Mesodermal cell (in vitro differentiated cells): Measurements from ENCODE around the gene ITPRIP.

Experiments
- H3K27ac ChIP-seq: 2 replicates; pipeline ENCODE4 v1.7.0; 2013; ENCODE audit warnings: mild to moderate bottlenecking, low read depth, low read length, moderate library complexity; ENCODE audit not compliant: severe bottlenecking
- H3K36me3 ChIP-seq: 2 replicates; pipeline ENCODE4 v1.7.1; 2013; ENCODE audit warnings: mild to moderate bottlenecking, low read length, moderate library complexity; ENCODE audit not compliant: control insufficient read depth, insufficient read depth
- H3K4me1 ChIP-seq: one replicate; pipeline ENCODE4 v1.7.1; 2013; ENCODE audit warnings: mild to moderate bottlenecking, low read length; ENCODE audit not compliant: insufficient read depth, control insufficient read depth, poor library complexity, severe bottlenecking
- H3K4me3 ChIP-seq: 2 replicates; pipeline ENCODE4 v1.7.0; 2013; ENCODE audit warnings: low read length, control low read depth, mild to moderate bottlenecking; ENCODE audit not compliant: insufficient read depth, poor library complexity, severe bottlenecking; ENCODE audit errors: extremely low read depth
- H3K9me3 ChIP-seq: 2 replicates; pipeline ENCODE4 v1.7.1; 2013; ENCODE audit warnings: mild to moderate bottlenecking, low read length, moderate library complexity; ENCODE audit not compliant: control insufficient read depth
- WGBS, 2 experiments: methylation state at CpG; one replicate each; pipeline ENCODE4 v1.1.5; 2013; ENCODE audit warnings: missing lambda C conversion rate in 2 of 2; ENCODE audit not compliant: insufficient coverage in 2 of 2; 5-methylcytosine and 5-hydroxymethylcytosine counted together

The ITPRIP gene

DNA sequence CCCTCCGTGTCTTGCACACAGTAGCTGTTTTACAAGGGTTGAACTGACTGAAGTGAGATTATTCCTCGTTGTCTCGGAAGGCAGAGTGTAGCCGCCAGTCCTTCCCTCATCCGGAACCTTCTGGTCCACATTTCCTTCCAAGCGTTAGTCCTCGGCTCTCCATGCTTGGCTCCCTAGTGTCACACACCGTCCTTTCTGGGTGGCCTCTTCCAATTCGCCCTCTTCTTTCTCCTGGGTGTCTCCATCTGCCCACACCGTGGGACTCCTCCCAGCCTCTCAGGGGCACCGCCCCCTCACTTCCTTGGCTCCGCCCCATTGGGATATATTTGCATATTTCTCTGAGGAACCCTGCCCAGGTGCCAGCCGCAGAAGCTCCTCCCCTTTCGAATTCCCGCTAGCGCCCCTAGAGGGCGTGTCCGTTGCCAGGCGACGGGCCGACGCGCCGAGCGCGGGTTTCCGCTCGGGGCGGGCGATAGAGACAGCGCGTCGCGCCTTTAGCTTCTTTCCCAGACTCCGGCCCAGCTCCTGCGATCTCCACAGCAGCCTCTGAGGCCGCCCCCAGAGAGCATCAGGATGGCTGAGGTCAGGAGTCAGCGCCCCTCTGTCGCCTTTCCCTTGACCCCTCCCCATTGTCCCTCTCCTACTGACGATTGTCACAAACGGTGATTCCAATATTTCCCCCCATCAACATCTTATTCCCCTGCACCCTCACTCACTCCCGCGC lies 15.2 kb upstream of the ITPRIP start, which contains the start of gene CFAP58:
TSS of gene CFAP58 (plus strand) at position 509 of the 724 bp plus-strand sequence. CDS start at position 574, 65 bp downstream.
- H3K4me1 ChIP-seq: no peaks in the 10 kb centered on the region
- H3K36me3 ChIP-seq: no peaks in the 10 kb centered on the region
- H3K27ac ChIP-seq: no peak within 1 kb of the TSS
- no peak within 1 kb of the TSS for H3K4me3 ChIP-seq
- 26 to 31% methylated on average over 38 to 40 of the region's 43 CpGs for WGBS, 2 experiments
- no peaks in the 10 kb centered on the region for H3K9me3 ChIP-seq

DNA sequence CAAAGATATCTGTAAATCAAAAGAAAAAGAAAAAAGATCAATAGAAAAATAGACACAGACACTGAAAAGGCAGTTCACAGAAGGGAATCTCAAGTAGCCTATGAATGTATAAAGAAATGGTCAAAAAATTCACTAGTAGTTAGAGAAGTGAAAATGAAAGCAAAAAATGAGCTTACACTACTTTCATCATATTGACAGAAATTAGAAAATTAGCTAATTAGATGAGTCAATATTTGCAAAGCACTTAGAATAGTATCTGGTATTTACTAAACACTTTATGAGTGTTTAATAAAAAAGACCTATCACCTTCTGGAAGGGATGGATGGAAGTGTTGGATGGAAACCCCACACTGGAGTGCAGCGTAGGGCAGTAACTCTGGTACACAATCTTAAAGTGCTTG lies 13.7 kb upstream of the ITPRIP start:
- Histone ChIP-seq H3K36me3 (no peaks in the 10 kb centered on the region), H3K4me3 (no peak overlapping the region), H3K4me1 (no peaks in the 10 kb centered on the region), H3K27ac (no peak overlapping the region), H3K9me3 (no peaks in the 10 kb centered on the region)
- 86 to 100% methylated on average over 1 of the region's 1 CpG for WGBS, 2 experiments

DNA sequence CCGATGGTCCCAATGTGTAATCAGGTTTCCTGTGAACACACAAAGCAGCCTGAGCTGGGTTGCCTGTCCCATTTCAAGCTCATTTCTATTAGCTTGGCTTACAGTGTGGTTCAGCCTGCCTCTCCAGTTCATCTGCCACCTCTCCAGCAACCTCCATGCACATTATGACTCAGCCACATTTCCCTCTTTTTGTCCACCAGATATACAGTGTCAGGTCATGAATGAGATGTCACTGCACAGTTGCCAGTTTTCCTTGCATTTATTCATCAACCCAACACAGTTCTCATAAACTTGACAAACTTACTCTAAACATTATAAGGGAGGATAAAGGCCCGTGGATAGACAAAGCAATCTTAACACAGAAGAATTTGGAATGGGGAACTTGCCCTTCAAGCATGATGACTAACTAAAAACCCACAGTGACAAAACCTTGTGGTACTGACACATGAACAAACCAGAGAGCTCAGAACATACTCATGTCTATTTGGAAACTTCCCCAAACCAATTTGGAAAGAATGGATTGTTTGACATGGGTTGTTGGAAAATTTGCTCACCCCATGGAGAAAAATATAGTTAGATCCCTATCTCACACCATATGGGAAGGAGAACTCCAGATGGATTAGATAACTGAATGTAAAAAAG lies 12.9 kb upstream of the ITPRIP start:
- Histone ChIP-seq H3K36me3 (no peaks in the 10 kb centered on the region), H3K27ac (no peak overlapping the region), H3K9me3 (no peaks in the 10 kb centered on the region), H3K4me1 (no peaks in the 10 kb centered on the region), H3K4me3 (no peak overlapping the region)
- WGBS, 2 experiments: 83 to 87% methylated on average over 1 to 2 of the region's 2 CpGs

DNA sequence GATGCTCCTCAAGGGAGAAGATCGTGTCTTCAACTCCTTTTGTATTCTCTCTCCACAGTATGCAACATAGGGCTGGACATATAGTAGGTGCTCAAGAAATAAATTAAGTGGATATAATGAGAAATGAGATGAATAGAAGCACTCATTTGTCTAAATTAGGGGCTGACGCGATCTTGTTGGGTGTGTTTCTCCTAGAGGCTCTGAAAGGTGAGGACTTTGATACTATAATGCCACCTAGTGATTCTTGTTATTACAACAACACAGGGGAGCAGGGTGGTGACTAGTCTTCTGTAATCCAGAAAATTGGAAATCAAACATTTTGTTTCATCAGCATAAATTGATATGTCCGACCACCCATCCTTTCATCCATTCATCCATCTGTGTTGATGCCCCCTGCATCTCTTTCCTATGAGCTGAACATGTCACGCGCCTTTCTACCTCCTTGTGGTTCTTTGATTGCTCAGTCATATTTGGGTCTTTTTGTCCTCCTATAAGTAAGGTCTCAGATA lies 11.9 kb upstream of the ITPRIP start:
- H3K9me3 ChIP-seq: no peaks in the 10 kb centered on the region
- H3K4me1 ChIP-seq: no peaks in the 10 kb centered on the region
- H3K27ac ChIP-seq: no peak overlapping the region
- WGBS, 2 experiments: 22 to 58% methylated on average over 2 to 3 of the region's 6 CpGs
- no peaks in the 10 kb centered on the region for H3K36me3 ChIP-seq
- H3K4me3 ChIP-seq: no peak overlapping the region

DNA sequence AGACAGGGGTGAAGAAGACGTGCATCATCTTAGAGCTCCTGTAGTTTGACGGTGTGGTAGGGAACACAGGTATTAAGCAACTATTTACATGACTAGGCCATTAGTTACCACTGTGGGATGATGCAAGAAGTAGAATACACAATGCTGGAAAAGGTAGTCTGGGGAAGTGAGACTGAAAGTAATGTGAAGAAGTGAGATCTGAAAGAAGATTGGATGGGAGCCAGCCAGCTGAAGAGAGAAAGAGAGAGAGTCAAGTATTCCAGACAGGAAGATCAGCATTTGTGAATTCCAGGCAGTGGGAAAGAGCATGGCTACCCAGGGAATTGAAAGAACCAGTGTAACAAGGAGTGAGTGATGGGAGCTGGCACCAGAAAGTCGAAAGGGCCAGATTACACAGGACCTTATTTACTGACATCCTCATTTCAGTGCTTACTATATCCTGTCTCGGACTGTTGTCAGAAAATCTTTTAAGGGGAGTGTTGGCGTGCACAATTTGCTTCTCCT lies 11.4 kb upstream of the ITPRIP start:
- Histone ChIP-seq H3K4me1 (no peaks in the 10 kb centered on the region), H3K27ac (no peak overlapping the region), H3K4me3 (no peak overlapping the region), H3K36me3 (no peaks in the 10 kb centered on the region), H3K9me3 (no peaks in the 10 kb centered on the region)
- 70 to 72% methylated on average over 2 to 4 of the region's 5 CpGs for WGBS, 2 experiments

DNA sequence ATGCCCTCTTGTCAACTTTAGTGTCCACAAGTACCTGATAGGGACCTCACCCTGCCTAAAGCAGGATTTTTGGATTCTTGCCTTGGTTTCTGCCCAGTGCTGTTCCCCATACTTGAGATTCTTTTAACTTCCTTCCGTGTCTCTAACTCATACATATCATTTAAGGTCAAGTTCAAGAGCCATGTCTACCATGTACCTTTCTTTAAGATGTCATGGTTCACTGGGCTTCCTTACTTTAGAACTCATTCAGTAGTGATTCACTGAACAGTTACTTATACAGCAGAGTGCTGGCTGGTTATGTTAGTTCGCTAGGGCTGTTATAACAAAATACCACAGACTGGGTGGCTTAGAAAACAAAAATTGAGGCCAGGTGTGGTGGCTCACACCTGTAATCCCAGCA lies 10.3 kb upstream of the ITPRIP start:
- WGBS, 2 experiments: 90 to 93% methylated on average over 2 of the region's 2 CpGs
- Histone ChIP-seq H3K36me3 (no peaks in the 10 kb centered on the region), H3K4me1 (no peaks in the 10 kb centered on the region), H3K4me3 (no peak overlapping the region), H3K27ac (no peak overlapping the region), H3K9me3 (no peaks in the 10 kb centered on the region)

DNA sequence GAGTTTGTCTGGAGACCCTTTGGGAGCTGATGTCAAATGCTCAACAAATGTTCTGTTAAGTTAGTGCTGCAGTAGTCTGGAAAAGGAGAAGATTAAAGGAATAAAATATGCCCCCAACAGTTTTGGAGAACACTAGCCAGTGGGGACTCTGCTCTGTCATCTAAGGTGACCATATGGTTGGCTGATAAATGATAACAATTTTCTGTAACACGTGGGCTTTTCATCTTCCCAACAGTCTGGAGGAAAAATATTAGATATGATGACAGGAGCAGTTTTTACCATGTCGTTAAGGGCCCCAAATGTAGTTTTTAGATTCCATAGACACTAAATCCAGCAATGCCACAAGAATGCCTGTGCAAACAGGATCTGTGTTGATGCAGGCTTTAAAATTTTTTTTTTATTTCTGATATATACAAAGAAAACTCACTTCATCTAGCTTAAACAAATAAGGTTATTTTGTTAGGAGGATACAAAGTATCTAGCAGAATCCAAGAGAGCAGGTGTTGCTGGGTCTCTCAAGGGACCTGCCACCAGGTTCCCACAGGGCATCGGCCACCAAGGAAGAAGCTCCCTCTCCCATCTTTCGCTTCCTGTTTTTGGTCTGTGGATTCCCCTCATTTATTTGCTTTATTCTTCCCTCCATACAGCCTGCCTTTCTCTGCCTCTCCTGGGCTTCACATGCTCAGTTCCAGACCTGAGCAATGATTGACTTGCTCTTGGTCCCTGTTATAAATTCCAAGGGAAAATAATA lies 9.2 kb upstream of the ITPRIP start:
- no peaks in the 10 kb centered on the region for H3K9me3 ChIP-seq
- WGBS, 2 experiments: 76 to 92% methylated on average over 2 of the region's 4 CpGs
- no peaks in the 10 kb centered on the region for H3K36me3 ChIP-seq
- H3K27ac ChIP-seq: no peak overlapping the region
- H3K4me1 ChIP-seq: no peaks in the 10 kb centered on the region
- H3K4me3 ChIP-seq: no peak overlapping the region

DNA sequence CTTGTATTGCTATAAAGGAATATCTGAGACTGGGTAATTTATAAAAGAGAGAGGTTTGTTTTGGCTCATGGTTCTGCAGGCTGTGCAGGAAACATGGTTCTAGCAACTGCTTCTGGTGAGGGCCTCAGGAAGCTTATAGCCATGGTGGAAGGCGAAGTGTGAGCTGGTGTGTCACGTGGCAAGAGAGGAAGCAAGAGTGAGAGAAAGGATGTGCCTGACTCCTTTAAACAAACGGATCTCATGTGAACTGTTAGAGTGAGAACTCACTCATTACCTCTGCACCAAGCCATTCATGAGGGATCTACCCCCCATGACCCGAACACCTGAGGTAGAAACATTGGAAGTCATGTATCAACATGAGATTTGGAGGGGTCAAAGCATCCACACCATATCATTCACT lies 7.7 kb upstream of the ITPRIP start:
- Histone ChIP-seq H3K4me3 (no peak overlapping the region), H3K27ac (no peak overlapping the region), H3K9me3 (no peaks in the 10 kb centered on the region), H3K4me1 (no peaks in the 10 kb centered on the region), H3K36me3 (no peaks in the 10 kb centered on the region)
- WGBS, 2 experiments: 93 to 100% methylated on average over 1 to 3 of the region's 4 CpGs

DNA sequence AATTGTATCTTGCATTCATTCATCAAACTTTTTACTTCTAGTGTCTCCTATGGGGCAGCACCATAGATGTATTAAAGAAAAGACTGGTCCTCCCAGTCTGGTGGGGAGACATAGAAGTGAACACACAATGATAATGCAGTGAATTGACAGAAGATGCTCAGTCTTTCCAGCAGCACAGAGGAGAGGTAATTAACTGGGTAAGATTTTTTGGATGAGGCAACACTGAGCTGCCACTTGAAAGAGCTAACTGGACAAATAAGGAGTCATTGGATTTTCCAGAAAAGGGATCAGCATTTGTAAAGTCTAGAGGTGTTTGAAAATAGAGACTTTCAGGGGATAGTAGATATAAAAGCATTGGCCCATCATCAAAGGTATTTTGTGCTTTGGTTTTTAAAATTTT lies 7.2 kb upstream of the ITPRIP start:
- H3K4me1 ChIP-seq: no peaks in the 10 kb centered on the region
- H3K36me3 ChIP-seq: no peaks in the 10 kb centered on the region
- H3K4me3 ChIP-seq: no peak overlapping the region

DNA sequence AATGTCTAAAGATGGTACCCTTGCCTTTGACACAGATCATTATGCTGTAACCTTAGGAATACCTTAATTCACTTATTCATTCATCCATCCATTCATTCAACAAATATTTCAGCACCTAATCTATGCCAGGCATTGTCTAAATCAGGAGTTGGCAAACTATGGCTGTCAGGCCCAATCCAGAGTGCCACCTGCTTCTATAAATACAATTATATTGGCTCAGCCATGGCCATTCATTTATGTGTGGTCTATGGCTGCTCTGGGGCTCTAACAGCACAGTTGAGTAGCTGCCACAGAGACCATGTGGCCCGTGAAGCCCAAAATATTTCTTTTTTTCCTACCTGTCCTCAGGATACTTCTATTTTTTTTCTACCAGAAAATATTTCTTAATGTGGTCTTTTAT lies 6.0 kb upstream of the ITPRIP start:
- WGBS, 2 experiments: no CpG with 5 or more reads among the region's 1 CpG
- H3K4me3 ChIP-seq: no peak overlapping the region

More for the DNA sequence above, 7.2 kb upstream of the ITPRIP start:
- Histone ChIP-seq H3K9me3 (no peaks in the 10 kb centered on the region), H3K27ac (no peak overlapping the region)

More for the DNA sequence above, 6.0 kb upstream of the ITPRIP start:
- Histone ChIP-seq H3K9me3 (no peaks in the 10 kb centered on the region), H3K27ac (no peak overlapping the region), H3K4me1 (peaks cover 7% of the 10 kb centered on the region), H3K36me3 (no peaks in the 10 kb centered on the region)
